ENCODE results near the gene SPC25.

Gene SPC25

GRCh38 chr2:168896783-168897182 is 6.6 kb upstream of the SPC25 start:
- Histone ChIP-seq H3K4me3 (ENCODE audit: severe bottlenecking) (no peak overlapping the region), H3K36me3 (ENCODE audit: low read depth) (no peaks in the 10 kb centered on the region), H3K9me3 (ENCODE audit: severe bottlenecking) (no peaks in the 10 kb centered on the region), H3K4me1 (ENCODE audit: insufficient read depth, poor library complexity, severe bottlenecking) (no peaks in the 10 kb centered on the region), H3K27ac (ENCODE audit: poor library complexity, severe bottlenecking) (no peak overlapping the region), H3K27me3 (ENCODE audit: insufficient read depth, poor library complexity, severe bottlenecking) (no peaks in the 10 kb centered on the region)
- DNase-seq (ENCODE audit: low spot score), result no peak
- no peak for ATAC-seq (ENCODE audit: low read depth)
- TF ChIP-seq, protein P1, sequence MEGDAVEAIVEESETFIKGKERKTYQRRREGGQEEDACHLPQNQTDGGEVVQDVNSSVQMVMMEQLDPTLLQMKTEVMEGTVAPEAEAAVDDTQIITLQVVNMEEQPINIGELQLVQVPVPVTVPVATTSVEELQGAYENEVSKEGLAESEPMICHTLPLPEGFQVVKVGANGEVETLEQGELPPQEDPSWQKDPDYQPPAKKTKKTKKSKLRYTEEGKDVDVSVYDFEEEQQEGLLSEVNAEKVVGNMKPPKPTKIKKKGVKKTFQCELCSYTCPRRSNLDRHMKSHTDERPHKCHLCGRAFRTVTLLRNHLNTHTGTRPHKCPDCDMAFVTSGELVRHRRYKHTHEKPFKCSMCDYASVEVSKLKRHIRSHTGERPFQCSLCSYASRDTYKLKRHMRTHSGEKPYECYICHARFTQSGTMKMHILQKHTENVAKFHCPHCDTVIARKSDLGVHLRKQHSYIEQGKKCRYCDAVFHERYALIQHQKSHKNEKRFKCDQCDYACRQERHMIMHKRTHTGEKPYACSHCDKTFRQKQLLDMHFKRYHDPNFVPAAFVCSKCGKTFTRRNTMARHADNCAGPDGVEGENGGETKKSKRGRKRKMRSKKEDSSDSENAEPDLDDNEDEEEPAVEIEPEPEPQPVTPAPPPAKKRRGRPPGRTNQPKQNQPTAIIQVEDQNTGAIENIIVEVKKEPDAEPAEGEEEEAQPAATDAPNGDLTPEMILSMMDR (IDR thresholded peaks at IDR 0.05; ENCODE audit: poor library complexity, severe bottlenecking), result no peak

DNA sequence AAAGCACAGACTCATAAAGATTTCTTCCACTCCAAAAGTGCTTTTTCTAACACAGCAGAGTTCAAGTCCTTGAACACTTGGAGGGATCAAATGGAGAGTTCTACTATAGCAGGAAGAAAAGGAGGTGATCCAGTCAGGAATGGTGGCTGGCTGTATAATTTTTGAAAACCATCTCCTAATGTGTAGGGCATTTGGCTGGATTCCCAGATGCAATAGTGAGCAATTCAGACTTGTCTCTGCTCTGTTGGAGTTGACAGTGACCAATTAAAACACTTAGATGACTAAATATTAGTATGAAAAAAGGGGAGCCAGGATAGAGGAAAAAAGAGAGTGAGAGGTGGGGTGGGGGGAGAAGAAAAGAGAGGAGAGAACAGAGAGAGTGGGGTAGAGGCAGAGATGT is 5.5 kb upstream of the SPC25 start:
- H3K4me1 ChIP-seq (ENCODE audit: insufficient read depth, poor library complexity, severe bottlenecking), result peaks cover 2% of the 10 kb centered on the region
- H3K27me3 ChIP-seq (ENCODE audit: insufficient read depth, poor library complexity, severe bottlenecking), result no peaks in the 10 kb centered on the region
- no peak overlapping the region for H3K27ac ChIP-seq (ENCODE audit: poor library complexity, severe bottlenecking)
- no peaks in the 10 kb centered on the region for H3K36me3 ChIP-seq (ENCODE audit: low read depth)
- H3K4me3 ChIP-seq (ENCODE audit: severe bottlenecking), result no peak overlapping the region
- TF ChIP-seq, protein P1 (IDR thresholded peaks at IDR 0.05; ENCODE audit: poor library complexity, severe bottlenecking), result no peak
- H3K9me3 ChIP-seq (ENCODE audit: severe bottlenecking), result no peaks in the 10 kb centered on the region
- DNase-seq (ENCODE audit: low spot score), result no peak
- ATAC-seq (ENCODE audit: low read depth), result no peak

GRCh38 chr2:168894720-168895119 is 4.5 kb upstream of the SPC25 start:
- no peak overlapping the region for H3K4me3 ChIP-seq (ENCODE audit: severe bottlenecking)
- no peaks in the 10 kb centered on the region for H3K27me3 ChIP-seq (ENCODE audit: insufficient read depth, poor library complexity, severe bottlenecking)
- H3K9me3 ChIP-seq (ENCODE audit: severe bottlenecking), result no peaks in the 10 kb centered on the region
- no peak overlapping the region for H3K27ac ChIP-seq (ENCODE audit: poor library complexity, severe bottlenecking)
- TF ChIP-seq, protein P1 (IDR thresholded peaks at IDR 0.05; ENCODE audit: poor library complexity, severe bottlenecking), result no peak
- no peaks in the 10 kb centered on the region for H3K36me3 ChIP-seq (ENCODE audit: low read depth)
- ATAC-seq (ENCODE audit: low read depth) (no peak), DNase-seq (ENCODE audit: low spot score) (no peak)
- peaks cover 5% of the 10 kb centered on the region for H3K4me1 ChIP-seq (ENCODE audit: insufficient read depth, poor library complexity, severe bottlenecking)

DNA sequence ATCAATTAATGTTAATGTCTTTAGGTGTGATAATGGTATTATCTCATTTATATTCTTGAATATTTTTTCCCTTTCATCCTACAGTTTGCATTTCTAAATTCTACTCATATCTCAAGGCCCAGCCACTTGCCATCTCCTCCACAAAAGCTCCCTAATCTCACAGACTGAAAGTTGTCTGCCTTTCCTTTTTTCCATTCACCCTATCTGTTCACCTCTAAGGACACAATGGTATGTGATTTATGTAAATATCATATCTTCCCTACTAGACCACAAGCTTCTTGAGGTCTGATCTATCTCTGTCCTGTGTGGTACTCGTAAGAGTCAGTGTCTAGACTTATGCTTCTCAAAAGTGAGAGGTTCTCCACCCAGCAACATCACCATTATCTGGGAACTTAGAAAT is 3.9 kb upstream of the SPC25 start:
- no peak overlapping the region for H3K4me3 ChIP-seq (ENCODE audit: severe bottlenecking)

GRCh38 chr2:168892327-168892726 is 2.1 kb upstream of the SPC25 start:
- Histone ChIP-seq H3K4me3 (ENCODE audit: severe bottlenecking) (no peak overlapping the region), H3K27me3 (ENCODE audit: insufficient read depth, poor library complexity, severe bottlenecking) (no peaks in the 10 kb centered on the region), H3K9me3 (ENCODE audit: severe bottlenecking) (no peaks in the 10 kb centered on the region), H3K27ac (ENCODE audit: poor library complexity, severe bottlenecking) (no peak overlapping the region), H3K36me3 (ENCODE audit: low read depth) (peaks cover 14% of the 10 kb centered on the region), H3K4me1 (ENCODE audit: insufficient read depth, poor library complexity, severe bottlenecking) (peaks cover 5% of the 10 kb centered on the region)
- ATAC-seq (ENCODE audit: low read depth) (no peak), DNase-seq (ENCODE audit: low spot score) (no peak)
- TF ChIP-seq, protein P1 (IDR thresholded peaks at IDR 0.05; ENCODE audit: poor library complexity, severe bottlenecking), result no peak

More for the DNA sequence above, 3.9 kb upstream of the SPC25 start:
- Histone ChIP-seq H3K27ac (ENCODE audit: poor library complexity, severe bottlenecking) (no peak overlapping the region), H3K36me3 (ENCODE audit: low read depth) (0 out of 2 replicates have a peak, but pooled peaks cover 2% of the 10 kb centered on the region), H3K27me3 (ENCODE audit: insufficient read depth, poor library complexity, severe bottlenecking) (no peaks in the 10 kb centered on the region), H3K4me1 (ENCODE audit: insufficient read depth, poor library complexity, severe bottlenecking) (peaks cover 5% of the 10 kb centered on the region), H3K9me3 (ENCODE audit: severe bottlenecking) (no peaks in the 10 kb centered on the region)
- DNase-seq (ENCODE audit: low spot score) (no peak), ATAC-seq (ENCODE audit: low read depth) (no peak)
- TF ChIP-seq, protein P1 (IDR thresholded peaks at IDR 0.05; ENCODE audit: poor library complexity, severe bottlenecking), result no peak
